Natural killer cell treated with Interleukin-12 subunit alpha and Interleukin-12 subunit beta and Interleukin-15 and Interleukin-18, amount 100 ng/mL, for 72 hours (primary cell): ENCODE data around the gene KIZ. TPM values are rescaled to one million over a fixed set of nuclear protein-coding genes. Genes with fewer than 3 reads are reported as not detected.
A peak's percentile ranks its signal among the peaks of the same experiment; 100 is the strongest.

Experiments
- ATAC-seq, 2 donors: fragments of 150-1000 bp; cut with Tn5 transposase in 1 of 2; sonication (Bioruptor Pico), chemical (Tn5 transposase) in 1 of 2; 2 replicates each; pipeline ENCODE4 v1.10.0; 2021
- DNase-seq: peaks from one replicate; pipeline ENCODE4 v3.0.0; 2022; ENCODE audit warnings: low spot score
- H3K27ac Mint-ChIP-seq, 2 donors: 1 replicate in 1 of 2; 2 replicates in 1 of 2; pipeline ENCODE4 v1.8.0; 2022; ENCODE audit warnings: mixed read lengths in 2 of 2, mild to moderate bottlenecking in 1 of 2, moderate library complexity in 1 of 2
- H3K27me3 Mint-ChIP-seq, 2 donors: 1 replicate in 1 of 2; 2 replicates in 1 of 2; pipeline ENCODE4 v1.8.0; 2022; ENCODE audit warnings: mixed read lengths in 2 of 2
- H3K36me3 Mint-ChIP-seq: one replicate; pipeline ENCODE4 v1.8.0; 2022; ENCODE audit warnings: mixed read lengths
- H3K4me1 Mint-ChIP-seq, 2 donors: 1 replicate in 1 of 2; 2 replicates in 1 of 2; pipeline ENCODE4 v1.8.0; 2022; ENCODE audit warnings: low read depth in 2 of 2, mixed read lengths in 2 of 2, mild to moderate bottlenecking in 1 of 2
- H3K4me3 Mint-ChIP-seq: one replicate; pipeline ENCODE4 v1.8.0; 2022; ENCODE audit warnings: mixed read lengths
- H3K9me3 Mint-ChIP-seq: 2 replicates; pipeline ENCODE4 v1.8.0; 2022; ENCODE audit warnings: mixed read lengths
- total RNA-seq, 2 donors: library from RNA; stranded (reverse); gene quantifications; one replicate each; pipeline ENCODE4 v1.2.3, GENCODE V29; 2022

The KIZ gene
- total RNA-seq, 2 donors from 2014 or later: 10.5 to 20.6 TPM

DNA sequence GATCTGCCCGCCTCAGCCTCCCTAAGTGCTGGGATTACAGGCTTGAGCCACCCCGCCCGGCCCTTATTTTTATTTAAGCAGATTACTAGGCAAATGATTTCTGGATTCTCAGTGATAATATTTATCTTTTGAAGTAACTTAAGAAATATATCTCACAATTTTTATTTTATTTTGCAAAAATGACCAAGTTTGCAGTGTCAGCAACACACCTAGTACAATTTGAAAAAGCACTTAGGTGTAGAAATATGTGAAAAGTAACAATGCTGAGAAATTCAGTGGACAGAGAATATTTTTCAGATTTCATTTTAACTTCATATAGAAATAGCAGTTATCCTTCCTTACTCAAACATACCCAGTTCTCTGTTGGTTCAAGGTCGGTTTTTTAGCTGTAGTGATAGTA, 98.3 kb downstream of the KIZ start:
- no peak for ATAC-seq
- no peaks in the 10 kb centered on the region for H3K27me3 Mint-ChIP-seq
- DNase-seq: no peak
- no peaks in the 10 kb centered on the region for H3K36me3 Mint-ChIP-seq
- H3K9me3 Mint-ChIP-seq: no peaks in the 10 kb centered on the region
- no peak overlapping the region for H3K27ac Mint-ChIP-seq
- H3K4me3 Mint-ChIP-seq: no peak overlapping the region
- H3K4me1 Mint-ChIP-seq: no peaks in the 10 kb centered on the region

- Mint-ChIP-seq H3K36me3 (no peaks in the 10 kb centered on the region), H3K27ac (no peak overlapping the region), H3K4me1 (no peaks in the 10 kb centered on the region), H3K27me3 (no peaks in the 10 kb centered on the region), H3K9me3 (no peaks in the 10 kb centered on the region), H3K4me3 (no peak overlapping the region)
- ATAC-seq (no peak), DNase-seq (no peak)
These were observed 99.5 kb downstream of the KIZ start for GRCh38 chr20:21225215-21225947.

DNA sequence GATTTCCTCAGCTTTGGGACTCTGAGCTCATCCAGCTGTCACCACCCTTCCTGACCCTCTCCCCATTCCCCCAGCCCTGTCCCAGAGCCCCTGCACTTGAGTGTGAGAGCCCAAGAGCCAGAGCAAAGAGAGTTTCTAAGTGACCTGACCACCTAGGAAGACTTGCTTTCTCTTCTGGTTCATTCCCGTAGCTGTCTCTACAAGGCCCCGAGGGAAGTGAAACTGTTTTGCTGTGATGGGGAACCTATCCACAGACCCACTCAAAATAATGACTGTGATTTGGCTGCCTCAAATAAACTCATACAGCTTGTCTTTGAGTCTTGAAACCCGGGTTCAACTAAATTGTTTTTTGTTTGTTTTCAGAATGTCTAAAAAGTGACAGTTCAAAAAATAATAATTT, 102.6 kb downstream of the KIZ start:
- no peak for ATAC-seq

DNA sequence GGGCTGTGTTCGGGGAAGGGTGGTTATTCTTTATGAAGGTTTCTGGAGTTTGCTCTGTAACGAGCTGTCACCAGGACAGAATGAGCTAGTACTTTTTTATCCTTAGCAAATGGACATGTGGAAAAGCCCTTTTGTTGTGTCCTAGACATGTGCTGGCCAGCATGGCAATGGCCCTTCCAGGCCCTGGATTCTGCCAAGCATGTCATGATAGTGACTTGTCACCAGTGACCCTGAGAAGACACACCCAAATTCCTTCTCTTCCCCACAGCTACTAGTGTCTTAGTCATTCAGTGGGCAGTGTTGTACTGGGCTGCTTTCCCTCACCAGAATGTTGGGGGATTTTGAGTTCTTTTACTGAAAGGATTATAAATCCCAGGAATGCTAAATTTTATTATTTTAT, 103.3 kb downstream of the KIZ start:
- no peak for DNase-seq

More for the DNA sequence above, 102.6 kb downstream of the KIZ start:
- no peak for DNase-seq
- Mint-ChIP-seq H3K9me3 (no peaks in the 10 kb centered on the region), H3K27me3 (no peaks in the 10 kb centered on the region), H3K4me3 (no peak overlapping the region), H3K36me3 (no peaks in the 10 kb centered on the region), H3K4me1 (no peaks in the 10 kb centered on the region), H3K27ac (no peak overlapping the region)

GRCh38 chr20:21230220-21230619, 104.3 kb downstream of the KIZ start:
- Mint-ChIP-seq H3K27me3 (no peaks in the 10 kb centered on the region), H3K27ac (no peak overlapping the region)

More for the DNA sequence above, 103.3 kb downstream of the KIZ start:
- Mint-ChIP-seq H3K4me1 (no peaks in the 10 kb centered on the region), H3K27me3 (no peaks in the 10 kb centered on the region), H3K27ac (no peak overlapping the region), H3K9me3 (no peaks in the 10 kb centered on the region), H3K4me3 (no peak overlapping the region), H3K36me3 (no peaks in the 10 kb centered on the region)
- no peak for ATAC-seq

DNA sequence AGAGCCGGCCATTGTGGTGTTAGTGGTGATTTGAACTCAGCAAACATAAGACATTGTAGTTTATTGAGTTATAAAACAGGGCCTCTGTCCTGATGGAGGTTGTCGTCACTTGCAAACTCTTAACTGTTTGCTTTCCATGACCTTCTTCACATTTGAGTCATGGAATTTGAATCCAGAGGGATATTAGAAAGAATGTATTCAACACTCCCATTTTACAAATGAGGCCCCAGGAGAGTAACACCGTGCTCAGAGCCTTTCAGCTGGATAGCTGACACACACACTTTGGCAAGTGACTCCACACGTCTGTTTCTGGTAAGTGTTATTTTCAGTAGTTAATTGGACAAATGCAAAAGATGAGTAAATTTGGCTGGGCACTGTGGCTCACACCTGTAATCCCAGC, 104.8 kb downstream of the KIZ start:
- DNase-seq (no peak), ATAC-seq (no peak)
- Mint-ChIP-seq H3K4me1 (peaks cover 0 to under 1% of the 10 kb centered on the region in 2 donors), H3K9me3 (no peaks in the 10 kb centered on the region), H3K4me3 (no peak overlapping the region), H3K36me3 (no peaks in the 10 kb centered on the region), H3K27me3 (no peaks in the 10 kb centered on the region), H3K27ac (no peak overlapping the region)

More at GRCh38 chr20:21230220-21230619, 104.3 kb downstream of the KIZ start:
- H3K9me3 Mint-ChIP-seq: no peaks in the 10 kb centered on the region
- no peak for ATAC-seq
- no peak for DNase-seq
- H3K4me3 Mint-ChIP-seq: no peak overlapping the region
- no peaks in the 10 kb centered on the region for H3K36me3 Mint-ChIP-seq
- H3K4me1 Mint-ChIP-seq: no peaks in the 10 kb centered on the region

DNA sequence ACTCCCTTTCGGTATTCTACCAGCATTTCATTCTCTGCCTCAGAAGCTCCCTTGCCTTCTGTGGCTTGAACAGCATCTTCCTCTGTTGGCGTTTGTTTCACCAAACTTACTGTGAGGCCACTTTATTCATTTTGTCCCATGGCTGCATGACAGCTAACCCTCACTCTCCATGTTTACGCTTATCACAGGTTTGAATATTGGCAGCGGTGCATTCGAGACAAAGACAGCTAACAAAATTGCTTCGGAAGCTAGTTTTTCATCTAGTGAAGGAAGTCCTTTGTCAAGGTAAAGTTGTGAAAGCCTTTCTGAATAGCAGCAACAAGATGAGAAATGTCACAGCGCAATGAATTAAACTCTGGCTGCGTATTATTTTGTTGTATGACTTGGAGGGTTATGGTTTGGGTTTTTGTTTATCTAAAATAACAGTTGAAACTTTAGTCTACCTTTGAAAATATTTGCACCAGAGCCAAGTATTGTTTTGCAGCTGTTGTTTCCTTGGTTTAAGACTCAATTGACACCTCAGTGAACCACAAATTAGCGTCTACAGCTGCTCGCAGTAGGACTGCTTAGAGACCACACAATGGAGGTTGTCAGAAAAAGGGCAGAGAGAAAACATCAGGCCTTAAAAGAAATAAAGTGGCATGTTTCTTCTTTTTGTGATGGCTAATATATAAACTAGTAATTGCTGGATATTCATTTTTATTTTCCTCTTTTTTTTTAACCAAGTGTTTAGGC, 106.8 kb downstream of the KIZ start:
- H3K4me1 Mint-ChIP-seq: peaks cover 5 to 6% of the 10 kb centered on the region in 2 donors
- no peak overlapping the region for H3K27ac Mint-ChIP-seq
- DNase-seq (no peak), ATAC-seq (peak in 1 of 2 donors; percentile 43)
- H3K36me3 Mint-ChIP-seq: no peaks in the 10 kb centered on the region
- H3K27me3 Mint-ChIP-seq: no peaks in the 10 kb centered on the region
- no peak overlapping the region for H3K4me3 Mint-ChIP-seq
- no peaks in the 10 kb centered on the region for H3K9me3 Mint-ChIP-seq

DNA sequence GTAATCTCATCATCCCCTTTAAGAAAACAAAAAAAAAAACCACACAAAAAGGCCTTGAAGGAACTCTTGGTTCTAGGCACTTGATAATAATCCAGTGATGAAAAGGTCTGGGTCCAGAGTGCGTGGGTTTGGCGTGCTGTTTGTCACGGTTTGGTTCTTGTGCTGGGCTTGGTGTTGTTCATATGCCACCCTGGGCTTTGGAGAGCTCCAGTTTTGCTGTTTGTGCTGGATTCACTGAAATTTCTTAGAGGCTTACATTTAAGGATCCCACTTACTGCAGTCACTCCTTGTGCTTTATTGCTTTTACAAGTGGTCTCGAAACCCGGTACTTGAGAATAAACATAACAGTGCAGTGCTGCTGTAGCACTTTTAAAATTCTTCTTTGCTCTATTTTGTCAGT, 108.4 kb downstream of the KIZ start:
- no peak for ATAC-seq
- Mint-ChIP-seq H3K27me3 (no peaks in the 10 kb centered on the region), H3K36me3 (no peaks in the 10 kb centered on the region)

GRCh38 chr20:21234806-21235483, 109.1 kb downstream of the KIZ start:
- no peak for ATAC-seq
- Mint-ChIP-seq H3K9me3 (no peaks in the 10 kb centered on the region), H3K27me3 (no peaks in the 10 kb centered on the region), H3K4me3 (no peak overlapping the region), H3K27ac (no peak overlapping the region), H3K36me3 (no peaks in the 10 kb centered on the region), H3K4me1 (peaks cover 5 to 6% of the 10 kb centered on the region in 2 donors)
- DNase-seq: no peak

More for the DNA sequence above, 108.4 kb downstream of the KIZ start:
- H3K9me3 Mint-ChIP-seq: no peaks in the 10 kb centered on the region
- no peak overlapping the region for H3K27ac Mint-ChIP-seq
- H3K4me3 Mint-ChIP-seq: no peak overlapping the region
- H3K4me1 Mint-ChIP-seq: peaks cover 5 to 6% of the 10 kb centered on the region in 2 donors
- no peak for DNase-seq

GRCh38 chr20:21235484-21236445, 109.9 kb downstream of the KIZ start:
- H3K36me3 Mint-ChIP-seq: no peaks in the 10 kb centered on the region
- H3K27me3 Mint-ChIP-seq: no peaks in the 10 kb centered on the region
- peak; percentile 71 for DNase-seq
- H3K4me1 Mint-ChIP-seq: peaks cover 5 to 6% of the 10 kb centered on the region in 2 donors
- no peaks in the 10 kb centered on the region for H3K9me3 Mint-ChIP-seq
- no peak overlapping the region for H3K4me3 Mint-ChIP-seq
- ATAC-seq: peak; percentile 65 to 70
- no peak overlapping the region for H3K27ac Mint-ChIP-seq

DNA sequence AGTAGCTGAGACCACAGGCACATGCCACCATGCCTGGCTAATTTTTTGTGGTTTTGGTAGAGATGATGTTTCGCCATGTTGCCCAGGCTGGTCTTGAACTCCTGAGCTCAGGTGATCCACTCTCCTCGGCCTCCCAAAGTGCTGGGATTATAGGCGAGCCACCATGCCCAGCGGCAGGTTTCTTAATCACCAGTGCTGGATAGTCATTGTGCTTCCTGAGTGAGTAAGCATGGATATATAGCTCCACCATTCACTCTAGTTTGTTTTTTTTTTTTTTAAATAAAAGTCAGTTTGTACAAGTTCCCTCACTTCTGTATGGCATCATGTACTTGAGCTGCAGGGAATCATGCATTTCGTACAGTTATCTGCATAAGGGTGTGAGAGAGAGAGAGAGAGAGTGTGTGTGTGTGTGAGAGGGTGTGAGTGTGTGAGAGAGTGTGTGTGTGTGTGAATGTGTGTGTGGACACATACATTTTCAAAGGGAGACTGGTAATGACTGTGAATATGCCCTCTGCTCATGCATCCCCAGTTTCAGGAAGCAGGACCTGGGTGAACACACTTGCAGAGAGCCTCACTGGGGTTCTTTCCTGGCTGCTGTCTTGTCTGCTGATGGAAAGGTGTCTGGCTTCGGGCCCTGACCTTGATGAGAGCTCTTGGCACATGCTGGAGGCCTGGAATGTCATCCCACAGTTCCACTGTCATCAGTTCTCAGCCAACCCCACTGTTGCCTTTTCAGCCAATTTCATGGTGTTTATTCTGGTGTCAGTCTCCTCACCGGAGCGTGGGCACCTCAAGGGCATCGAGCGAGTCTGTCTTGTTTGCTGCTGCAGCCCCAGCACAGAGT, 112.3 kb downstream of the KIZ start:
- H3K9me3 Mint-ChIP-seq: no peaks in the 10 kb centered on the region
- no peaks in the 10 kb centered on the region for H3K27me3 Mint-ChIP-seq
- no peak for ATAC-seq
- no peaks in the 10 kb centered on the region for H3K36me3 Mint-ChIP-seq
- H3K4me1 Mint-ChIP-seq: peaks cover 5 to 8% of the 10 kb centered on the region in 2 donors
- no peak overlapping the region for H3K27ac Mint-ChIP-seq
- no peak for DNase-seq
- no peak overlapping the region for H3K4me3 Mint-ChIP-seq

DNA sequence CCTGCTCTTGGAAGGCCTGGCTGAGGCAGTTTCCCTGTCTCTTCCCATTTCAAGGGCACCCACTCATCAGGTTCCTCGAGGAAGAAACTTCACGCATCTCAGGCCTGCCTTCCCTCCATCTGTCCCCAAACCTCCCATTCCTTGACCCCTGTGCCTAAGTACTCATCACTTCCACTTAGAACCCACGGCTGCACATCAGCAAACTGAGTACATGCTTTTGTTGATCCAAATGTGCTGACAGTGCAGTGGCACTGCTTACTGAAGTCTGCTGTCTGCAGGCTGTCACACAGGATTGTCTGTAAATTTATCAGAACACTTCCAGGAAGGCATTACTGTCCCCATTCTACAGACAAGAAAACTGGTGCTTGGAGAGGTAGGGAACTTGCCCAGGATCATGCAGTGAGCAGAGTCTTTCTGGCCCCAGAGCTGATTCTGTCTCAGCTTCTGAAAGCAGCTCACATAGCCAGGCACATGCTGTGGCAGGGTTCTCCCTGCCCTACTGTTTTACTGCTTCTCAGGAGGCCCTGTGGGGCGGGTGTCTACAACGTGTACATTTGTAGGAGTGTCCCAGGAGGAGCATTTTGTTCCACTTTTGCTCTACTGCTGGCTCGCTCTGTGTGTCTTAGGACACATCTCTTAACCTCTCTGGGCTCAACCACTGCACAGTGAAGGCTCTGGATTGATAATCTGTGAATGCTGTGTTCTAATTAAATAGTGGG, 113.1 kb downstream of the KIZ start:
- H3K9me3 Mint-ChIP-seq: no peaks in the 10 kb centered on the region
- DNase-seq: no peak
- H3K27ac Mint-ChIP-seq: no peak overlapping the region
- peak in 1 of 2 donors; percentile 24 for ATAC-seq
- no peaks in the 10 kb centered on the region for H3K27me3 Mint-ChIP-seq
- H3K36me3 Mint-ChIP-seq: no peaks in the 10 kb centered on the region
- no peak overlapping the region for H3K4me3 Mint-ChIP-seq
- peaks cover 5 to 8% of the 10 kb centered on the region in 2 donors for H3K4me1 Mint-ChIP-seq
